IPS-NIHi7 (cell line): ENCODE results near the gene TOMM20.

Experiments used
- DNase-seq: peaks from one replicate; pipeline ENCODE4 v3.0.0; 2012; ENCODE audit warnings: mixed read lengths; ENCODE audit errors: extremely low spot score

Gene TOMM20

DNA sequence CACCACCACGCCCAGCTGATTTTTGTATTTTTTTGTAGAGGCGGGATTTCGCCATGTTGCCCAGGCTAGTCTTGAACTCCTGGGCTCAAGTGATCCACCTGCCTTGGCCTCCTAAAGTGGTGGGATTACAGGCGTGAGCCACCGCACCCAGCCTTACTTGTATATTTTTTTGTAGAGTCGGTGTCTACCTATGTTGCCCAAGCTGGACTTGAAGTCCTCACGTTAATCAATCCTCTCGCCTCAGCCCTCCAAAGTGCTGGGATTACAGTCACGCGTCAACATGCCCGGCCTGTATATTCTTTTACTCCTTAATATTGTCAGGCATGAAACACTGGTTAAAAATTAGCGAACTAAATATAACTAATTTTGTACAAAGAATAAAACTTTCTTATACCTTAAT is 5.5 kb upstream of the TOMM20 start:
- DNase-seq = no peak

DNA sequence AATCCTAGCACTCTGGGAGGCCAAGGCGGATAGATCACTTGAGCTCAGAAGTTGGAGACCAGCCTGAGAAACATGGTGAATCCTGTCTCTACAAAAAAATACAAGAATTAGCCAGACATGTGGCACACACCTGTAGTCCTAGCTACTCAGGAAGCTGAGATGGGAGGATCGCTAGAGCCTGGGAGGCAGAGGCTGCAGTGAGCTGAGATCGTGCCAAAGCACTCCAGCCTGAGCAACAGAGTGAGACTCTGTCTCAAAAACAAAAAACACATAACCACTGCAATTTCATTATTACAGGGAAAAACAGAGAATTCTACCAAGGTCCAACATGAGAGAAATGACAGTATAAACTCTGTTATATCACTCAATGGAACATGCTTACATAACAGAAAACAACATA is 4.4 kb upstream of the TOMM20 start:
- DNase-seq = no peak

DNA sequence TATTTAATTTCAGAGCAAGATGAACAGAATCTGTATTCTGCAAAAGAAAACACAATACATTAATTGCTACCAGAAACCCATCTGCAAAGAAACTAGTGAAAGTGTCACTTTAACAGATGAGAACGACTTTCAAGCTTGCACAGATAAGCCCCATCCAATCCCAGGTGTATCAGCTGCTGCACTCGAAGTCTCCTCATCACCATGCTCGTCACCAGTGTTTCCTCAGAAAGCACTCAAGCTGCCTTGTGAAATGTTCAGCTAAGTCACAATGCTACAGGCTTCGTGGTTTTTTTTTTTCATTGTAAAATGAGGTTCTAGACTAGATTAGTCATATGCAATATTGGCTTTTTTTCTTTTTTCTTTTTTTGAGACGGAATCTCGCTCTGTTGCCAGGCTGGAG is 3.3 kb upstream of the TOMM20 start:
- DNase-seq = no peak

DNA sequence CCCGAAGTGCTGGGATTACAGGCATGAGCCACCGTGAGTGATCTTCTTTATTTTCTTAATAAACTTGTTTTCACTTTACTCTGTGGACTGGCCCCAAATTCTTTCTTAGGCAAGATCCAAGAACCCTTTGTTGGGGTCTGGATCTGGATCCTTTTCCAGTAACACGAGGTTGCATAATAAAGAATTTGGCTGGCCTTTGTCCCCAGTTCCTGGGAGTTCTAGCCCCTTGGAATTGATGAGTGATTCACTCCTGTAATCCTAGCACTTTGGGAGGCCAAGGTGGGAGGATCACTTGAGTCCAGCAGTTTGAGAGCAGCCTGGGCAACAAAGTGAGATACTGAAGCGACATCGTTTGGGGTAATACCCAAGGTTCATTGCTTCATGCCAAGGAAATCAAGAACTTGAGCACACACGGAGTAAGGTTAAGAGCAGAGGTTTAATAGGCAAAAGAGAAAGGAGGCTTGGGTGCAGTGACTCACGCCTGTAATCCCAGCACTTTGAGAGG is 2.2 kb upstream of the TOMM20 start:
- DNase-seq = no peak

DNA sequence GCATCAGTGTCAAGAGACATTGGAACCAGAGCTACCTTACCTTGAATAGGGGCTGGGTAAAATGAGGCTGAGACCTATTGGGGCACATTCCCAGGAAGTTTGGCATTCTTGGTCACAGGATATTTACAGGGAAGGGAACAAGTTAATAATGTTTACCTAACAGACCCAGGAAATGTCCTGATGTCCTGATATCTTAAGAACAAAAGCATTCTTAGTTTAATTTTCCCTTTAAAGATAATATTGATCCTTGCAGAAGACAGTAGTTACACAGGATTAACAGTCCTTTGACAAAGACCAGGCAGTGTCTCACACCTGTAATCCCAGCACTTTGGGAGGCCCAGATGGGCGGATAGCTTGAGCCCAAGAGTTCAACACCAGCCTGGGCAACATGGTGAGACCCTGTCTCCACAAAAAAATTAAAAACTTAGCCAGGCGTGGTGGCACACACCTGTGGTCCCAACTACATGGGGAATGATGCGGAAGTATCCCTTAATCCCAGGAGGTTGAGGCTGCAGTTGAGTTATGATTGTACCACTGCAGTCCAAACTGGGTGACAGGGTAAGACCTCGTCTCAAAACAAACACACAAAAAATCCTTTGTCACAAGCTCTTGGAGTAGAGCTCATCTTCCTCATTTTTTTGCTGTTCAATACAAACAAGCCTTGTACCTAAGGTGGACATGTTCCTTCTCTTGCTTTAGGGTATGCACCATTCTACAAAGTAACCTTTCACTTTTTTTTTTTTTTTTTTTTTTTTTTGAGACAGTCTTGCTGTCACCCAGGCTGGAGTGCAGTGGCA is 1.3 kb upstream of the TOMM20 start:
- no peak for DNase-seq

DNA sequence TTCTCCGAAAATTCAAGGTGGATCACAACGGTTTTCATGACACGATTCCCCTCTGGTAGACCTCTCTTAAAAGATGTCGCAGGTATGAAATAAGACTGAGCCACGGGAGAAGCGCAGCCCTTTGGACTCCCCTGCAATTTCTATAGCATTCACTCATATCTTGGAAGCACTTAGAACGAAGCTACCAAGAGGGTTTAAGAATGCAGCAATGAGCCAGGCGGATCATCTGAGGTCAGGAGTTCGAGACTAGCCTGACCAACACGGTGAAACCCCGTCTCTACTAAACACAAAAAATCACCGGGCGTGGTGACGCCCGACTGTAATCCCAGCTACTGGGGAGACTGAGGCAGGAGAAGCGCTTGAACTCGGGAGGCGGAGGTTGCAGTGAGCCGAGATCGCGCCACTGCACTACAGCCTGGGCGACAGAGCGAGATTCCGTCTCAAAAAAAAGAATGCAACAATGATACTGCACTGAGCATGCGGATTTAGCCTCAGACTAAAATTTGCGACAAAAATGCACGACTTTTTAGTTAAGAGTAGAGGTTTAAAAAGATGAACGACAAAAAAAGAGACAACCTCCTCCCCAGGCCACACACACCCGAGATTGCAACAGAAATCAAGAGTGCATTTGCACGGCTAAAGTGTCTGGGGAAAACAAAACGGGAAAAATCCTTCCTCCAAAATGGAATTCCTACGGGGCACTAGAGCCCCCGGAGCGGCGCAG is 743 bp downstream of the TOMM20 start:
- DNase-seq = no peak

DNA sequence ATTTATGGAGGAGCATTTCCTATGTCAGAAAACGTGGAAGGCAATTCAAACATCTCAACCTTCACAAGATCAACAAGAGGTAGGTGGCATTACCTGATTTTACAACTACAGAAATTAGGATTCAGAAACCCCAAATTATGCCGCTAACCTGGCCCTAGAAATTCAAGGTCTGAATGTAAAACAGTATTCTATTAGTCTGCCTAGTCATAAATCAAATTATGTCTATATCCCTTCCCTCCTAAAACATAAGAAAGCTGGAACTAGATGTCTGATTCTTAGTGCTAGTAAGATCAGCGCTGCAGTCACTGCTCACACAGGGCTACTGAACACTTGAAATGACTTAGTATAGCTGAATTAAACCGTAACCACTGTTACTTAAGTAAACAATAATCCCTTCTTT is 1.4 kb downstream of the TOMM20 start:
- no peak for DNase-seq

DNA sequence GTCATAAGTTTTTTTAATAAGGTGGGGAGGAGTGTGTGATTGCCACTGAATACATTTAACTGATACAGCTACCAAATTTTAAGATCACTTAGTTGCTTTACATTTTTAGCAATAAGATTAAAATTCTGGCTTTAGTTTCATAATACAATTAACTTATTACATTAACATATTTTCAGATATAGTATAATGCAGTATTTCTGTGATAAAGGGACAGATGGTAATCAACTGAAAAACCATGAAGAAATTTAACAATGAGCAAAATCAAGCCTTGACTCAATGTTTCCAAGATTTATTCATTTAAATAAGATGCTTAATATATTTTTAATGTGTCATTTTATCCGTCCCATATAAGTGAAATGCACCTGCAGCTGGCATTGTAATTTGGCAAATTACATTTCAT is 4.0 kb downstream of the TOMM20 start:
- no peak for DNase-seq

DNA sequence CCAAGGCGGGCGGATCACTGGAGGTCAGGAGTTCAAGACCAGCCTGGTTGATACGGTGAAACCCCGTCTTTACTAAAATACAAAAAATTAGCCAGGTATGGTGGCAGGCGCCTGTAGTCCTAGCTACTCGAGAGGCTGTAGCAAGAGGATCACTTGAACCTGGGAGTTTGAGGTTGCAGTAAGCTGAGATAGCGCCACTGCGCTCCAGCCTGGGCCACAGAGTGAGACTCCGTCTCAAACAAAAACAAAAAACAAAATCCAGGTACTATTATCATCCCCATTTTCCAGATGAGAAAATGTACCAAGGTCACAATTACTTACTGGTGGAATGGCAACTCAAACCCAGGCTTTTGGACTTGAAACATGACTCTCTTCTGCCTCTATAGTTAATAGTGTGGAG is 4.5 kb downstream of the TOMM20 start:
- no peak for DNase-seq

DNA sequence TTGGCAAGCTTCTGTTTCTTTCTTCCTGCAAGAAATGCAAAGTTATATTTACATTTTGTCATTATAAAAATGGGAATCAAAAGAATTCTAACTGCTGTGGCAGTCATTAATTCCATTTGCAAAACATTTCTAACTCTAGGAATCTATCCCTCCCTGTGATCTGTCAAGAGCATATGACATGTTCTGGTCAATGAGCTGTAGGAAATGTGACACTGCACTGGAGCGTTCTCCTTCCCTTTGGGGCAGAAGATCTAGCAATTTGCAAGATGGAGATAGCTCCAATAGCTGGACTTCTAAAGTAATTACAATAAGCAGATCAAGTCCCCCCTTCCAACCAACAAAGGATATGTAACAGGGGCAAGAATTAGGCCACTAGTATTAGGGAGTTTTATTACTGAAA is 6.3 kb downstream of the TOMM20 start:
- no peak for DNase-seq

DNA sequence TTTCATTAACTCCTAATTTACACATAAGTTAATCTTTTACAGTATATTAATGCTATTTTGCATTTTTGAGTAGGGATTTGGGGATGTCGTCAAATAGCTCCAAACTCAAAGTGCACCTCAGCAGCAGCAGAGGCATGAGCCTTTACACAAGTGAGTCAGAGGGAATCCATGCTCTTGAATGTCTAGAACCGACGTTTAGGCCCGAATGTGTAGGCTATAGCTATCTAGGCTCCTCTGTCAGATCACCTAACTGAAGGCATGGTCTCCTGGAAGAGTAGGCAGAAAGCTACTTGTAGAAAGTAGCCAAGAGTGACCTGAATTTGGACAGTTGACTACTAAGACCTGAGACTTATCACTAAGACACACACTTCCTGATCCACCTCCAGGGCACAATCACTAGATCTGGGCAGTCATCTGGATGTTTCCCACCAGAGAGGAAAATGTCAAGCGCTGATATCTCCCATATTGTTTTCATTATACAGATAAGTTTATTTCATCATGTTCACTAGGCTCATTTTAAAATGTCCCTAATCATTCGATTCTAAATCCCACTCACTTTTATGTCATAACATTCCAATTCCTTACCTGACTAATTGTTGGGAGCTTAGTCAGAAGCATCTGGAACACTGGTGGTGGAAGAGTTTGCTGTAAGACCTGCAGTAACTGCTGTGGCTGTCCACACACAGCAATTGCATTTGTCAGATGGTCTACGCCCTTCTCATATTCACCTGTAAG is 15.3 kb downstream of the TOMM20 start:
- DNase-seq = no peak

DNA sequence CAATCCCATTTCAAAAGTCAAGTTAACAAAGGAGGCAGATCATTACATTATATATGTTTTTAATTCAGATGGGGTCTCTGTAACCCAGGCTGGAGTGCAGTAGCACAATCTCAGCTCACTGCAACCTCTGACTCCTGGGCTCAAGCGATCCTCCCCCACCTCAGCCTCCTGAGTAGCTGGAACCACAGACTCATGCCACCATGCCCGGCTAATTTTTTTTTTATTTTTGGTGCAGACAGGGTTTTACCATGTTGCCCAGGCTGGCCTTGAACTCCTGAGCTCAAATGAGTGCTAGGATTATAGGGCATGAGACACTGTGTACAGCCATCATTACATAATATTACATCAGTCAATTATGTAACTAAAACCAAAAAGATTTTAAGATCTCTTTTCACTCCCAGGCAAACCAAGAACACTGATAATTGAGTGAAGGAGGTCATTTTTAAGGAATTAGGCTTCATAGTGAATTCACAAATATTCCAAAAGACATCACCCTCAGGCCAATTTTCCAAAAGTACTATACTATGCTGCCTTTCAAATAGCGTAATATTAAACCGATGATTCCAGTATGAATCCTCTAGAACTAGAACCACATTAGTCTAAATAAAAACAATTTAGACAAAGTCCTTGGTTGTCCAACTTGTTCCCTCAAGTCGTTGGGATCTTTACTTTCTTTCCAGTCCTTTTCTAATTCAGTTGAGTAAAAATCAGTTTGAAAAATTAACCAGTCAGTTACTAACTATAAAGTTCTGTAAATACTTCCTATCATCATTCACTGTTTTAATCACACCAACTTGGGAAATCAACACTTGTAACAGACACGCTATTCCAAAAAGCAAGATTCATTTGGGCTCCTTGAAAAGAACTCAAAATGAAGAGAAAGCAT is 16.1 kb downstream of the TOMM20 start:
- no peak for DNase-seq

DNA sequence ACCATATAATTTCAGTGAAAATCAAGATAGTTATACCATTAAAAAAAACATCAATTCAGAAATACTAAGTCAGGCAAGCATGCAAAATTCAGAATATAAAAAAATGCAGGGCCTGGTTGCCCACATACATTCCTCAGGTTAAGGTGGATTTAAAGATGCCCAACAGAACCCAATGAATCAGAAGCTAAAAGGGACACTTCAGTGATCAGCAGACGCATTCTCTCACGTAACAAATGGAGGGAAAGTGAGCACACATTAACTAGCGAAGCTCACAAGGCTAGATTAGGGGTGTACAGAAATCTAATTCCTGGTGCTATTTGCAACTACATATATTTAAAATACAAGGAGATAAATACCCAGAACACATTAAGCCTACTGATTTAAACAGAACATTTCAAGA is 17.5 kb downstream of the TOMM20 start:
- DNase-seq = no peak

DNA sequence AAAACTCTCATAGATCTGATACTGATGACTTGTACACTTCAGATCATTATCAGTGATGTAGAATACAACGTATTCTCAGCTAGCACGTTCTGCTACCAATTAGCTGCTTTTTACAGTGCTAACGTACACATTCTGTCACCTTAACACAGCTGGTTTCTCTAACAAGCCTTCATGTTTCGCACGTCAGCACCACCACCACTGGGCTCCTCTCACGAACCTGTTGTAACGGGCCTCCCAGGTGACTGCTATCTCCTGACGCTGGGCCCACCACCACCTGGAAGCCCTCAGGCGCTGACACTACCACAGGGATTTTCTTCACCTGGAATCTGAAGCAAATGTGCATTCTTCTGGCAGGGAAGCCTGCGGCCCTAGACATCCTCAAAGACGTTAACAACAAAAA is 19.8 kb downstream of the TOMM20 start:
- DNase-seq = no peak

DNA sequence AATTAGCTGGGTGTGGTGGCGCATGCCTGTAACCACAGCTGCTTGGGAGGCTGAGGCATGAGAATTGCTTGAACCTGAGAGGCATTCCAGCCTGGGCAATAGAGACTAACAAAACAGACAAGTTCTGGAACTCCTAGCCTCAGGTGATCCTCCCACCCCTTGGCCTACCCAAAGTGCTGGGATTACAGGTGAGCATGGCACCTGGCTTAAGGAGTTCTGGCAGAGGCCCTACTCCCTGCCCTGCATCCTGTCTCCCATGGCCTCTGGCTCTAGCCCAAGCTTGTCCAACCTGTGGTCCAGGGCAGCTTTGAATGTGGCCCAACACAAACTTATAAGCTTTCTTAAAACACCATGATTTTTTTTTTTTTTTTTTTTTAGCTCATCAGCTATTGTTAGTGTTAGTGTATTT is 20.4 kb downstream of the TOMM20 start:
- DNase-seq = no peak

DNA sequence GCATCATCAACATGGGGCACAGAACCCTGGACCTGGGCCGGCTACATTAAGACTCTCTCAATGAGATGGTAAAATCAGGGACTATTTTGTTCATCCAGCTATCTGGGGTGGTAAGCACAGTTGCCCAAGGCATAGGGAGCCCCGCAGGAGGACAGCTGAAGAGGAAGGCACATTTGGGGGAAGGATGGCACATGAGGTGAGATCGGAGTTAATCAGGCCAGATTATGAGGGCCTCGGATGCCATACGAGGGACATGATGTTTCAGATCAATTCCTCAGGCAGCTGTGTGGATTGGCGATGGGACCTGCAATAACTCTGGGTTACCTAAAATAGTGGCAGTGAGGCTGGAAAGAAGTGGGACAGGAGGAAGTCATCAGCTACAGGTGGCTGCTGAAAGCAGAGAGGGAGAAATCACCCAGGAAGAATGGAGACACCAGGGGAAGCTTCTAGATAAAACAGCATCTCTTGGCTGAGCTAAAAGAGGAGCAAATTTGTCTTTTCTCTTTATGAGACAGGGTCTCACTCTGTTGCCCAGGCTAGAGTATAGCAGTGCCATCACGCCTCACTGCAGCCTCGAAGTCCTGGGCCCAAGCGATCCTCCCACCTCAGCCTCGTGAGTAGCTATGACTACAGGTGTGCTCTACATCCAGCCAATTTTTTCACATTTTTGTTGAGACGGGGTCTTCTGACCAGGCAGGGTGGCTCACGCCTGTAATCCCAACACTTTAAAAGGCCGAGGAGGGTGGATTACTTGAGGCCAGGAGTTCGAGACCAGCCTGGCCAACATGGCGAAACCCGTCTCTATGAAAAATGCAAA is 21.1 kb downstream of the TOMM20 start:
- no peak for DNase-seq

DNA sequence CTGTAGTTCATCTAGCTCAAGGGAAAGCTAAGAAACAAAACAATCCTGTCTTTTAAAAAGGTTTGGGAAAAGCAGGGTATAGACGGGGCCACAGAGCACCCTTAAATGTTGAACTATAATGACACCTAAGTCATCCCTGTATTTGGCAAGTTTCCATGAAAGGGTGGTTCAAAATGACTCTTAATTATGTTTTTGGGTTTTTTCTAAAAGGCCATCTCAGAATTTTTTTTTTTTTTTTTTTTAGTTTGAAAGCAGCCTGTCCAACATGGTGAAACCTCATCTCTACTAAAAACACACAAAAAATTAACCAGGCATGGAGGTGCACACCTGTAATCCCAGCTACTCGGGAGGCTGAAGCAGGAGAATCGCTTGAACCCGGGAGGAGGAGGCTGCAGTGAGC is 22.2 kb downstream of the TOMM20 start:
- no peak for DNase-seq

DNA sequence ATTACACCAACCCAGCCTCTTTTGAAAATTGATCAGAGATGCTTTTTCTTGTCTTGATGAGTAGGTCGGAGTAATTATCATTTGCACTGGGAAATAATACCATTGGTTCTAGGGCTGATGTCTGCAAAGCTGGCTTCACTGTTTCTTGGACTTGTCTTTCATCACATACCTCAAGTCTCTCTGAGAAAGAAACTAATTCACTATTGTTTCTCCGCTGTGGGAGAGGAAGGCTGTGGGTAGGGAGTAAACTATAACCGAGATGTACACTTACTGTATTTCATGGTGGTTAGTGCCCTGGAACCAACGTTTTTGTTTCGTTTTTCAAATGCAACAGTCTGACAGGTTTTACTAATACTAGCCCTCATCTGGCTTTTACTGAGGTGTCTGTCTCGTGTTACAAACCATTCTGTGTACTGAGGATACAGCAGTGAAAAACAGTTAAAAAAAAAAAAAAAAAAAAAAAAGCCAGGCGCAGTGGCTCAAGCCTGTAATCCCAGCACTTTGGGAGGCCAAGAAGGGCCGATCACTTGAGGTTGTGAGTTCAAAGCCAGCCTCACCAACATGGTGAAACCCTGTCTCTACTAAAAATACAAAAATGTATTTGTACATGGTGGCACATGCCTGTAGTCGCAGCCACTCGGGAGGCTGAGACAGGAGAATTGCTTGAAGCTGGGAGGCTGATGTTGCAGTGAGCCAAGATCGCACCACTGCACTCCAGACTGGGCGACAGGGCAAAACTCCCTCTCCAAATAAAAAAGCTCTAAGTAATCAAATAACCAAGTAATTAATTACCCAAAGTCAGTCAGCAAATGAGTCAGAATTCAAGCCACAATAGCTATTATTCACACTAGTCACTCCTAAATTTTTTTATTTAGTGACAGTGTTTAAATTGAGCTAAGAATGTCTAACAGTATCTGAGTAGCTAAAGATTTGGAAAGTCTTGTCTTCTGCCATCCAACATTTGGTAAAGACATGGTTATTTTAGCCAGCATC is 23.3 kb downstream of the TOMM20 start:
- no peak for DNase-seq

DNA sequence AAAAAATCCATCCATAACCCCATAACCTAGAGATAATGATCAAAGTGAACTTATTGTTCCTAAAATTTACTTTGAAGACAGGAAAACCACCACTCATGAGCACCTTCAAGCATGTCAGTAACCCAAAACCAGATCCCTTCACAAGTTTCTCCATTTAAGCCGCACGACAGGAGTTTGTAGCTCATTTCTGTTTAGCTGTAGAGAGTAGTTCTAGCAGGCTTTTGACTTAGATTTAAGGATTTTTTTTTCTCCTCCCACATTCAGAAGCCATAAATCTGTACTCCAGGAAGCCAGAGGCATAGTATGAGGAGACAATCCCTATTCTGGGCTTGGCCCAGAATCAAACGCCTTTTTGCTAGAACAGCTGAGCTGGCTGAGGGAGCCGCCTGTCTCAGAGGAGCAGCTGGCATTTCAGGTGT is 25.6 kb downstream of the TOMM20 start:
- DNase-seq = no peak

DNA sequence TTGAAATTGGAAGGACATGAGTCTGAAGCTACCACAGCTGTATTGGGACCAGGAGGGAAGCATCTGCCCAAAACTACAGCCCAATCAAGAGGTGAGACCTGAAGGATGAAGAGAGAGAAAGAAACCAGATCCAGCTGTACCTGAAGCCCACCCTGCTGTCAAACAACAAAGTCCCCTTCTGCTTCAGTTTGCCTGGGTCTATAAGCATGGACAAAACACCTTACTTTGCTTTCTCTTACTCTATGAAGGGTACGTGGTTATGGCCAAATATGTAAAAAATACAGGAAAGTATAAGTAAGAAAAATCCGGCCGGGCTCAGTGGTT is 26.4 kb downstream of the TOMM20 start:
- DNase-seq = no peak
